Activated naive CD8-positive, alpha-beta T cell treated with anti-CD3 and anti-CD28 coated beads, Interleukin-2, amount 10 ng/mL, durations not matched to agents 7 days and 5 days (primary cell): Measurements from ENCODE around the gene DUSP22. TPM values are rescaled to one million over a fixed set of nuclear protein-coding genes. Genes with fewer than 3 reads are reported as not detected.

Experiments used
- ATAC-seq: fragments of 150-1000 bp; cut with Tn5 transposase; one replicate; pipeline ENCODE4 v1.10.0; 2021; ENCODE audit warnings: low read depth, moderate library complexity
- POLR2A ChIA-PET: fragments of 350-600 bp; sonication (Branson Sonifier 250); formaldehyde crosslinking; loops from one replicate; lab custom pipeline; 2021; ENCODE audit warnings: antibody characterized with exemption; lab: Charles Lee
- DNase-seq: peaks from one replicate; pipeline ENCODE4 v3.0.0; 2021
- H3K27ac Mint-ChIP-seq: one replicate; pipeline ENCODE4 v1.8.0; 2022; ENCODE audit warnings: mild to moderate bottlenecking, mixed read lengths
- H3K27me3 Mint-ChIP-seq: one replicate; pipeline ENCODE4 v1.8.0; 2022; ENCODE audit warnings: mild to moderate bottlenecking, moderate library complexity, mixed read lengths
- H3K36me3 Mint-ChIP-seq: one replicate; pipeline ENCODE4 v1.8.0; 2021; ENCODE audit warnings: mild to moderate bottlenecking, mixed read lengths
- H3K4me1 Mint-ChIP-seq: one replicate; pipeline ENCODE4 v1.8.0; 2021; ENCODE audit warnings: mixed read lengths
- H3K4me3 Mint-ChIP-seq: one replicate; pipeline ENCODE4 v1.8.0; 2022; ENCODE audit warnings: mild to moderate bottlenecking, moderate library complexity, mixed read lengths
- H3K9me3 Mint-ChIP-seq: one replicate; pipeline ENCODE4 v1.8.0; 2021; ENCODE audit warnings: mixed read lengths
- total RNA-seq, 2 experiments: library from RNA; stranded (reverse); gene quantifications; one replicate each; pipeline ENCODE4 v1.2.3, GENCODE V29; 2021

Gene DUSP22
- total RNA-seq, 2 experiments from 2014 or later, result 49.1 to 50.4 TPM

DNA sequence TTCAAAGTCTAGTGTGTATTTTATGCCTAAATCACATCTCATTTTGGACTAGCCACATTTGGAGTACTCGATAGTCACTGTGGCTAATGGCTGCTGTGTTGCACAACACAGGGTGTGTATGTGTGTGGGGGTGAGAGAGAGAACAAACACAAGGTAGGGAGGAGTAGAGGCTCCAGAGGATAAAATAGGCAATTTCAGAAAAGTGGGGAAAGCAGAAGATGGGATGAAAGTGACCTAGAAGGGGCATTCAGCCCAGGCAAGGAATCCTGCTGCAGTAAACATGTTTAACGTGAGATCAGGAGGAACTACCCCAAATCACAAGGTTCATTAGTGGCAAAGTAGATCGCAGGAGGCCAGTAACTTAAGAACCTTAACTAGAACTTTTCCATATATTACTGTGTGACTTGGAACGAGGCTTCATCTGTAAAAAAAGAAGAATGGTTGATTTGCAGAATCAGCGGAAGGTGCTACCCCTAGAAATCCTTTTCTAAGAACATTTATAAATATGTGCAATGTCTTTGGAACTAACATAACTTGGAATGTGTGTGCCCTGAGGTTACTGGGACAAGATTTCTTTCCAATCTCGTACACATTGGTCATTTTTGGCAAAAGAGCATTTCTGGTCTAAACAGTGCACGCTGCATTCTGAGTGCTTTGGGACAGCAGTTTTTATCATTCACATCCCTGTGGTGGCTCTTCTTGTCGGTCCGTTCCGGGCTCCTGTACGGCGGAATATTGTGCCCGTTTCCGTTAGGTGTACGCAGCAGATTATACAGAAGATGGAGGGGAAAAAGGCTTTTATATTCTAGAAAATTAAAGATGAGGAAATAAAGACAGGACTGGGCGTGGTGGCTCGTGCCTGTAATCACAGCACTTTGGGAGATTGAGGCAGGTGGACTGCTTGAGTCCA lies 2.6 kb downstream of the DUSP22 start:
- Mint-ChIP-seq H3K36me3 (peaks cover 5% of the 10 kb centered on the region), H3K27ac (no peak overlapping the region), H3K27me3 (no peaks in the 10 kb centered on the region), H3K9me3 (no peaks in the 10 kb centered on the region), H3K4me1 (peaks cover 47% of the 10 kb centered on the region), H3K4me3 (no peak overlapping the region)
- POLR2A ChIA-PET, result interaction anchor here (2.6 kb wide), 1 partner anchor 97 kb away, joined by 19 read pairs; the partner anchor contains the start of gene IRF4
- DNase-seq (no peak), ATAC-seq (no peak)

DNA sequence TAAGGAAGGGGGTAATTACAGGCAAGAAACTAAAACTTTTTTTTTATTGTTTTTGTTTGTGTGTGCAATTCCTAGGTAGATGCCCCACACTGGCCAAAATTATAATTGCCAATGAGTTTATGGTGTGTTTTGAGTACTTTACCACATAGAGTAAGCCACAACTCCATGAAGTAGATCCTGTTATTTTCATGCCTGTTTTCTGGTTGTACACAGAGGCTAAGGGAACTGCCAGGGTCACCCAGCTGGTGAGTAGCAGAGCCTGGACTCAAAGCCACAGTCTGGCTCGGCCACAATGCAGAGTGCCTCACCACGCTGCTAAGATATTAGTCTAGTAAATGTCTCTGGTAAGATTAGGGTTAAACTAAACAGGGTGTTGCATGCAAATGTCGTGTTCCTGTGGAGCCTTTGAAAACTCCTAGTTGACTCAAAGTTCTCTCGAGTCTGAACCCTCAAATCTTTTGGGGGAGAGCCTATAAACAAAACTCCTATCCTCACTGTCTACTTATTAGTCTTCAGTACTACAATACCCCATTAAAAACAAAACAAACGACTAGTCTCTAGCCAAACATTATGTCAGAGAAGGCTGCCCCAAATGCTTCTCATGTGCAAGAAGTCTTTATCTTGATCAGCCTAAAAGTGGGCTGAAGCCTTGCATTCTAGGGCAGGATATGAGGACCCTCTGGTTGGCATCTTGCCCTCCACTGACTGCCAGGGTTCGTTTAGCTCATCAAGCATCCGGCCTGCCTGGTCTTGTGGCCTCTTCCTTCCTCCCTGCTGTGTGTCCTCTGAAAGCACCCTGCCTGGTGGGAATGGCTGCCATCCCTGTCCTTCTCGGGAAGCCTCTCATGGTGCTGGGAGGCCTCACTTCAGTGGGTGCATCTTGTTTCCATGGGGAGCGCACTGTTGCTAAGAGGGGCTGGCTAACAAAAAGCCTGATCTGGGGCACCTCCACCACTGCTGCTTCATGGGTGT lies 4.2 kb downstream of the DUSP22 start:
- no peaks in the 10 kb centered on the region for H3K36me3 Mint-ChIP-seq
- H3K27me3 Mint-ChIP-seq, result no peaks in the 10 kb centered on the region
- peak overlapping the region; percentile 76 for H3K27ac Mint-ChIP-seq
- POLR2A ChIA-PET, result interaction anchor here (0.7 to 1.0 kb wide), 3 partner anchors 42 to 103 kb away, joined by 3 to 4 read pairs (median 3); no protein-coding TSS in a partner anchor
- DNase-seq, result no peak
- peak overlapping the region; percentile 43 for H3K4me3 Mint-ChIP-seq
- ATAC-seq, result no peak
- H3K9me3 Mint-ChIP-seq, result no peaks in the 10 kb centered on the region
- H3K4me1 Mint-ChIP-seq, result peaks cover 36% of the 10 kb centered on the region

DNA sequence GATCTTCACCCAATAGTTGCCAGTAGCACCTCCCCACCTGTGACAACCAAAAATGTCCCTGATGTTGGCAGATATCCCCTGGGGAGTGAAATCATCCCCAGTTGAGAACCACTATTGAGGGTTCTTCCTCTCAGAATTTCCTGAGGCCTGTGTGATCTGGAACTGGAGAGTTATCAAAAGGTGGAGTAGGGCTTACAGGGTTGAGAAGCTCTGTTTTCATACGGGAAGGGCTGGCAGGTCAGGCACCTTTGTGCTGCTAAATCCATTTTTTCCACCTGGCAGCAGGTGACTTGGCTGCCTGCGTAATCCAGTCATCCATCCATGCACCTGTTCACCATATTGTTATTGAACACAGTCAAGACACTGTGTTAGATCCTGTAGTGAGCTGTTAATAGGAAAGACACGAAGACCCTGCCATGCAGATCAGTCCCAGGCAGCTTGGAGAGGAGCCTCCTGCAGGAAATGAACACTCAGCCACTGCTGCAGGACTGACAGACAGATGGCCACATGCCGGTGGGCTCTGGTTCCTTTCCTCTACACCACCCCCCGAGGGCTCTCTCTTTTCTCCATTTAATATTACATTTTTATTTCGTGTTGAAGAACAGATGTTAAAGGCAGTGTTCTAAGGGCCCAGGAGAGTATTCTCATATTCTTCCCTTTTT lies 5.4 kb downstream of the DUSP22 start:
- peak overlapping the region; percentile 17 for H3K27ac Mint-ChIP-seq
- DNase-seq (no peak), ATAC-seq (no peak)
- no peaks in the 10 kb centered on the region for H3K36me3 Mint-ChIP-seq
- no peaks in the 10 kb centered on the region for H3K27me3 Mint-ChIP-seq
- POLR2A ChIA-PET, result interaction anchor here (1.0 kb wide), 1 partner anchor 44 kb away, joined by 4 read pairs; no protein-coding TSS in a partner anchor
- peaks cover 36% of the 10 kb centered on the region for H3K4me1 Mint-ChIP-seq
- no peak overlapping the region for H3K4me3 Mint-ChIP-seq
- no peaks in the 10 kb centered on the region for H3K9me3 Mint-ChIP-seq

DNA sequence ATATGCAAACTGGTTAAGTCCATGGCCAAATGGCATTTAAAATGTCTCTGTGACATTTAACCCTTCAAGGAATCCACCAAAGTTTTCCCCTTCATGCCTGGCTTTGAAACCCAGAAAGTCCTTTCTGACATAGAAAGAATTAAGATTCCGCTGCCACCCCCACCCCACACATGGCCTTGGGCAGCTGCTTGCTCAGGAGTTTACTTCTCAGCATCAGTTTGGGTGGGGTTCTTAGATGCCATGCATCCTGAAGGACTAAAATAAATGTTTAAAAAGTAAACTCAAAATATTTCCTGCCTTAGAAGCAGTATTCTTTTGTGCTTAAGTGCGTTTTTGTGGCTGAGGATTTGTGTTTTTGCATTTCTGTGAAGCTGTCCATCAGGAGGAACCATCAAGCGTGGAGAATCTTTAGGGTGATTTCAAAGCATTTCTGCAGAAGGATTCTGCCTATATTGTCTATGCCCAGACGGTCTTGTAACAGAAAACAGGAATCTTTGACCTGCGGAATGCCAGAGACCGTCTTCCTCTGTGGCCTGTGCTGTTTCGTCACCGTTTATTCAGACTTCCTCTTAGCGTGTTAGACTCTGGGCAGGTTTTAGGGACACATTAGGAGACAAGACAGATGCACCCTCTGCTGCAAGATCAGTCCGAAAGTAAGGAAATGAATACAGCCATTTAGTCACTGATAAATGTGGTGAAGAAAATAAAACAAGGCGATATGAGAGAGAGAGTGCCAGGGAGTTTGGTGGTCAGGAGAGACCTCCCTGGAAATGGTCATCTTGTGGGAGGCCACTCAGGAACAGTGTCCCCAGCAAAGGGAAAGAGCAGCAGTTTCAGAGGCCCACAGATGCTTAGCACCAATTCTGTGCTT lies 6.2 kb downstream of the DUSP22 start:
- Mint-ChIP-seq H3K36me3 (no peaks in the 10 kb centered on the region), H3K27me3 (no peaks in the 10 kb centered on the region), H3K4me3 (no peak overlapping the region), H3K4me1 (peaks cover 31% of the 10 kb centered on the region), H3K9me3 (no peaks in the 10 kb centered on the region), H3K27ac (no peak overlapping the region)
- ATAC-seq, result no peak
- DNase-seq, result no peak
- POLR2A ChIA-PET, result no interaction called here

DNA sequence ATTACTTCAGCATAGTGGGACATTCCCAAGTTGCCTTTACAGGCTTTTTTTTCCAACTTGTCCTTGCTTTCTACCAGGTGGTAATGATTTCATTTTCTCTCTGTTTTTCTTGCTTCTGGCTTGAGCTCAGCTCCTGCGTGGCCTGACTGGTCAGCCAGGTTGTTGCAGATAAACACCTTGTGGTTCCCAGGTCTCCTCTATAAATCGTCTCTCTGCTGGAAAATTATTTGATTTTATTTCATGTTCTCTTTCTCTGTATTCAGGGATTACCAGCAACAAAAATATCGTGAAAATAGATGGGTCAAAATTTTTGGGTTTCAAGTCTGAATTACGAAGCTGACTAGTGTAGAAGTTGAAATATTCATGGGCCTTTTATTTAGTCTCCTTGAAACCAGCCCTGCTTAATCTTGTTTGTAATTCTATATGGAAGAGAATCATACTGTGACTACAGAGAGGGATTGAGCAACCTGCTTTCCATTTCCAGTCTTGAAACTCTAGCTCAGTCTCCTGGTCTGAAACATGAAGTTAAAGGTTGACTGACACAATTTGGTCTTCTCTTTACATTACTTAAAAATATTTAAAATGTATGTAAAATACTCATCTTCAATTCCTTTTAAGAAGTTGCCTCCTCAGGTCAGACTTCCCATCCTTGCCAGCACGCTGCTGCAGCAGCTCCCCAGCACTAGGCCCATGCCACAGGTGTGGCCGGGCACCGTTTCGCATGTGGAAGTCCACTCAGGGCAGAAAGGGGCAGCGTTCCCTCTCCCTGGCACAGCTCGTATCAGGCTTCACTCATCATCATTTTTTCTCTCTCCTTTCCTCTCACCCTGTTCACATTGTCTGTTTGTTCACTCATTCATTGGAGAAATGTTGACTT lies 7.1 kb downstream of the DUSP22 start:
- DNase-seq (no peak), ATAC-seq (no peak)
- Mint-ChIP-seq H3K27ac (no peak overlapping the region), H3K4me1 (peaks cover 28% of the 10 kb centered on the region), H3K9me3 (no peaks in the 10 kb centered on the region), H3K27me3 (no peaks in the 10 kb centered on the region), H3K36me3 (no peaks in the 10 kb centered on the region), H3K4me3 (no peak overlapping the region)
- POLR2A ChIA-PET, result interaction anchor here (1.0 kb wide), 1 partner anchor 34 kb away, joined by 3 read pairs; no protein-coding TSS in a partner anchor

DNA sequence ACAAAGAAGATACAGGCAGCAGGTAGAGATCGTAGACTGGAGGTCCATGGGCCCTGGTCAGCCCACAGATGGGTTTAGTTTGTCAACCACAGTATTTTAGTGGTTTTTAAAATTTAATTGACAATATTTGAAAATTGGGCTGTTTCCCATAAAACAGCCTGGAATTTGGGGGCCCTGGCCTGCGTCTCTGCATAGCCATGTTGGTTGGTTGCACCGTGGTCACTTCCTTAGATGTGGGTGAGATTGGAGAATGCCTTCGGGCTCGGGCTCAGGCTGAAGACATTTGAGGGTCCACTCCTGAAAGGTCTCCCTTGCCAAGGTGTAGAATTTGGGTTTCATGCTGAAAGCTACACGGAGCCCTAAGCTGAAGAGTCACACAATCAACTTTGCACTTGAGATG lies 7.7 kb downstream of the DUSP22 start:
- POLR2A ChIA-PET, result interaction anchor here (0.8 to 1.0 kb wide), 2 partner anchors 33 to 38 kb away, joined by 3 to 4 read pairs; no protein-coding TSS in a partner anchor
- Mint-ChIP-seq H3K4me3 (no peak overlapping the region), H3K9me3 (no peaks in the 10 kb centered on the region), H3K27ac (no peak overlapping the region), H3K4me1 (peaks cover 25% of the 10 kb centered on the region), H3K36me3 (peaks cover 4% of the 10 kb centered on the region), H3K27me3 (no peaks in the 10 kb centered on the region)
- DNase-seq (no peak), ATAC-seq (no peak)

DNA sequence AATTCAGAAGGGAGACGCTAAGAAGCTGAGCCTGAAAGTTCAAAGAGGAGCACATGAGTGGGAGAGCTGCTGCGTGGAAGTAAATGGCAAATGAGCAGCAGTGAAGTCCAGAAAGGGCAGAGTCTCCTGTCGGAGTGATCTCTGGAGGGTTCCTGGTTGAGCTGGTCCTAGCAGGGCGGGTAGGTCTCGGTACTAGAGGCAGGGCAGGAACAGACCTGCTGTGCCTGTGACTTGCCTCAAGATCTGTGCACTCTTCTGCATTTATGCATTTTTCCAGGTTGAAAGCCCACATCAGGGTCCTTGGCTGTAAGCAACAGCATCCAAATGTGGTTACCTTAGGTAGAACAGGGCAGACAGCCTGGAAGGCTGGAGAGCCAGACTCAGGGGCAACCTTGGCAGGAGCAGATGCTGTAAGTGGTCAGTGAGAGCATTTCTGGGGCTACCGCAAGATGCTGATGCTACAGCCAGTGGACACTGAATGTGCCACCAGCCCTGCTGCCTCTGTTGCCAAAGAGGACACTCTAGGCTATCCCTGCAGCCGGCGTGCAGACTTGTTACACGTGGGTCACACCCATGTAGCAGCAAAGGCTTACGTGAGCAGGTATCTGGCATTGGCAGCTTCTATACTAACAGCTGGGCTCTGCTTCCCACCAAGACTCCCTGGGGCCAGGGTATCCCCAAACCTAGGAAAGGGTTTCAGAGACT lies 8.4 kb downstream of the DUSP22 start:
- Mint-ChIP-seq H3K36me3 (peaks cover 4% of the 10 kb centered on the region), H3K4me3 (no peak overlapping the region), H3K9me3 (no peaks in the 10 kb centered on the region), H3K4me1 (peaks cover 22% of the 10 kb centered on the region), H3K27me3 (no peaks in the 10 kb centered on the region), H3K27ac (no peak overlapping the region)
- POLR2A ChIA-PET, result interaction anchor here (0.8 kb wide), 1 partner anchor 38 kb away, joined by 4 read pairs; no protein-coding TSS in a partner anchor
- no peak for ATAC-seq
- DNase-seq, result no peak

DNA sequence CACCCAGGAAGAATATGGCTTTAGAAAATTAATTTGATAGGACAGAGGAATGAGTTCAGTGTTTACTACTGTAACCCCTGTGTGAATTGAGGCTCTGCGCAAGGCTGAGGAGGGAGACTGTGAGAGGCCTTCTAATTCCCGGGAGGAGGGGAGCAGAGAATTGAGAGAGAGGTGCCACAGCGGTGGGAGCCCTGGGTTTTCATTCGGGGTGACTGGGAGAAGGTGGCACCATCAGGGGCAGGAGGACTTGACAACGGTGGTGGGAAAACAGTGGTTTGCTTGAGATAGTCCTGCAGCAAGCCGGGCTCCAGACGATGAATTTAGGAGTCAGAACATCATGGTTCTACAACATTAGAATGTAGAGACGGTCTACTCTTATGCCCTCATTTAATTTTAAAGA lies 9.2 kb downstream of the DUSP22 start:
- DNase-seq (no peak), ATAC-seq (no peak)
- POLR2A ChIA-PET, result no interaction called here
- H3K36me3 Mint-ChIP-seq, result peaks cover 4% of the 10 kb centered on the region
- no peak overlapping the region for H3K4me3 Mint-ChIP-seq
- peaks cover 14% of the 10 kb centered on the region for H3K4me1 Mint-ChIP-seq
- no peaks in the 10 kb centered on the region for H3K9me3 Mint-ChIP-seq
- no peak overlapping the region for H3K27ac Mint-ChIP-seq
- H3K27me3 Mint-ChIP-seq, result no peaks in the 10 kb centered on the region

DNA sequence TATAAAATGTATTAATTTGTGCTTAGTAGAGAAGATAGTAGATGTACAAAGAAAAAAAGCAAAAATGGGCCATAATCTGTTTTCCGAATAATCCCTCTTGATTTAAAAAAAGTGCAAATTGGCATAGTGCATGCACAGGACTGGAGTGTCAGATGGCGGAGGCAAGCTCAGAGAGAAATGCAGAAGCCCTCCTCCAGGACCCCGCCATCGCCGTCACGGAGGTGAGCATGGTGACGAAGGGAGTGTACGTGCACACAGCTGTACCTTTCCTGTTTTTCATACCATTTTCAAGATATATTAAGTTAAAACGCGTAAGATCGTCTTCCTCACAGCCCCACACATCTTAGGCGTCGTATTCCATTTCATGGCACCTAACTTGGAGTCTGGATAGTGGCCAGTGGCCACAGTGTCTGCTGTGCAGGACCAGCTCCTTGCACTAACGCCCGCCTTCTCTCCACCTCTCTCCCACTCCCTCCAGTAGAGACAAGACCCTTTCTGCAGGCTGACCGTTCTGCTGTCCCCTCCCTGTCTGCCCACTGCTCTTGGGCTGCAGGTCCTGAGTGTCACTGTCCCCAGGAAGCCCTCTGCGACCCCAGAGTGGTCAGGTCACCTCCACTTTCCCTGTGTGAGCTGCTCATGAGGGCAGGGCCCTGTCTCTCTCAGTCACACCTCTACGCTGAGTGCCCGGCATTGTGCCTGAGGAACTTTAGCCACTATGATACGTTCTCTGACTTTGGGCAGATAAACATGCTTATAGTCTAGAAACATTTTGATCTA lies 9.8 kb downstream of the DUSP22 start:
- ATAC-seq, result no peak

DNA sequence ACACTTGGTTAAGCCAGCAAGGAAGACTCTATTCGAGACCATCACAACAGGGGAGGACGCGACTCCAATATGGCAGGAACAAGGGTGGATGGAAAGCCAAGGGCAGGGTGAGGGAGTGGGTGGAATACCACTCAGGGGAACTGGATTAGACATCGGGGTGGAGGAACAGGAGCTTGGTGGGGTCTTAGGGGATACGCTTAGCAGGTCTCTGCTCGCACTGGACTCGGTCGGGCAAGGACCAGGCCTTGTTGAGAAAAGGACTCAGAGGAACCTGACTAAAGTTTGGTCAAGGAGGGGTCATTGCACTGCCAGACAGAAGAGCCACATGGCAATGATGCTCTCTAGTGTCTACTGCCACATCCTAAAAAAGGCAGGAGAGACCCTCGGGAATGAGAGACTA lies 10.5 kb downstream of the DUSP22 start:
- DNase-seq (no peak), ATAC-seq (no peak)
- peaks cover 3% of the 10 kb centered on the region for H3K4me1 Mint-ChIP-seq
- H3K9me3 Mint-ChIP-seq, result no peaks in the 10 kb centered on the region
- POLR2A ChIA-PET, result no interaction called here
- no peak overlapping the region for H3K27ac Mint-ChIP-seq
- H3K36me3 Mint-ChIP-seq, result peaks cover 6% of the 10 kb centered on the region
- H3K27me3 Mint-ChIP-seq, result no peaks in the 10 kb centered on the region
- no peak overlapping the region for H3K4me3 Mint-ChIP-seq

More for the DNA sequence above, 9.8 kb downstream of the DUSP22 start:
- DNase-seq, result no peak
- H3K27ac Mint-ChIP-seq, result no peak overlapping the region
- H3K36me3 Mint-ChIP-seq, result peaks cover 4% of the 10 kb centered on the region
- POLR2A ChIA-PET, result no interaction called here
- H3K27me3 Mint-ChIP-seq, result no peaks in the 10 kb centered on the region
- H3K9me3 Mint-ChIP-seq, result no peaks in the 10 kb centered on the region
- no peak overlapping the region for H3K4me3 Mint-ChIP-seq
- peaks cover 8% of the 10 kb centered on the region for H3K4me1 Mint-ChIP-seq
